Forelimb muscle (tissue), 1 donor: Measurements from ENCODE around the gene SGCD. TPM values are rescaled to one million over a fixed set of nuclear protein-coding genes. Genes with fewer than 3 reads are reported as not detected.

Source experiments
- DNase-seq: peaks from one replicate; pipeline ENCODE4 v3.0.0-alpha.2; 2013; ENCODE audit warnings: low read depth
- polyA plus RNA-seq: library from polyadenylated mRNA; unstranded; fragments of 120-200 nt; gene quantifications from one replicate; pipeline ENCODE4 v1.2.1, GENCODE V29; 2013; ENCODE audit not compliant: insufficient read length

SGCD gene
- polyA plus RNA-seq = 82.1 TPM

GRCh38 chr5:156326718-156327259, at the start of gene SGCD:
TSS of gene SGCD (plus strand) at chr5:156327164.
- DNase-seq = peak; percentile 81

GRCh38 chr5:156277290-156277689, 49.7 kb upstream of the SGCD start:
- no peak for DNase-seq

- peak; percentile 9 for DNase-seq
These were observed 31.5 kb upstream of the SGCD start for GRCh38 chr5:156295431-156295830.

GRCh38 chr5:156310115-156310514, 16.8 kb upstream of the SGCD start:
- no peak for DNase-seq

GRCh38 chr5:156312897-156313694, 13.9 kb upstream of the SGCD start:
- no peak for DNase-seq

- no peak for DNase-seq
These were observed 12.5 kb upstream of the SGCD start for GRCh38 chr5:156314416-156314815.

- no peak for DNase-seq
These were observed 4.3 kb upstream of the SGCD start for GRCh38 chr5:156322666-156323065.

GRCh38 chr5:156327296-156327695, 332 bp downstream of the SGCD start:
- DNase-seq = no peak

GRCh38 chr5:156328161-156328560, 1.2 kb downstream of the SGCD start:
- no peak for DNase-seq

- no peak for DNase-seq
These were observed 1.8 kb downstream of the SGCD start for GRCh38 chr5:156328766-156329165.

GRCh38 chr5:156329171-156329611, 2.2 kb downstream of the SGCD start:
- DNase-seq = no peak

GRCh38 chr5:156330141-156330870, 3.3 kb downstream of the SGCD start:
- DNase-seq = no peak

GRCh38 chr5:156331181-156331580, 4.2 kb downstream of the SGCD start:
- DNase-seq = no peak

- no peak for DNase-seq
These were observed 4.9 kb downstream of the SGCD start for GRCh38 chr5:156331845-156332244.

- DNase-seq = no peak
These were observed 5.3 kb downstream of the SGCD start for GRCh38 chr5:156332245-156332644.

- DNase-seq = no peak
These were observed 12.3 kb downstream of the SGCD start for GRCh38 chr5:156339139-156339841.

- DNase-seq = peak; percentile 35
These were observed 13.9 kb downstream of the SGCD start for GRCh38 chr5:156340893-156341292.

GRCh38 chr5:156350256-156350655, 23.3 kb downstream of the SGCD start:
- peak; percentile 74 for DNase-seq

GRCh38 chr5:156351423-156351822, 24.5 kb downstream of the SGCD start:
- DNase-seq = no peak

GRCh38 chr5:156354571-156354970, 27.6 kb downstream of the SGCD start:
- no peak for DNase-seq

- no peak for DNase-seq
These were observed 29.3 kb downstream of the SGCD start for GRCh38 chr5:156356238-156356637.

GRCh38 chr5:156359476-156359875, 32.5 kb downstream of the SGCD start:
- no peak for DNase-seq
